ENCODE data around the gene HBS1L. TPM values are rescaled to one million over a fixed set of nuclear protein-coding genes. Genes with fewer than 3 reads are reported as not detected.

Gene HBS1L
- total RNA-seq, 1 experiment from 2014 or later = 89.4 TPM

DNA sequence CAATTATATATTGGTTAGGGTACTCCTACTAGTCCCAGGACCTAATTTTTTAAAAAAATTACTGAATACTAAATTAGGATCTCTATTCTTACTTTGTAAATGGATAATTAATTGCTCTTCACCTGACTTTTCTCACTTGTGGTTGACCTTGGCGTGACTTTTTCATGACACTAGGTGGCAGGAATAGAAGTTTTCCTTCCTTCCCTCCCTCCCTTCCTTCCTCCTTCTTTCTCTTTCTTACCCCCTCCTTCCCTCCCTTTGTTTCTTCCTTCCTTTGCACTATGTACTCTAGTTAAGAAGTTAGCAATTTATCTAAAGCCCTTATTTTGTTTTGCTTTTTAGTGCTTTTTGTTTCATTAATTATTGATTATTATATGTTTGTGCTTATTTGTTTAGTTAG lies 20.4 kb upstream of the HBS1L start:
- ChIA-PET CTCF (interaction anchor here (1.3 kb wide), 1 partner anchor 14 kb away, joined by 4 read pairs; no protein-coding TSS in a partner anchor), RAD21 (ENCODE audit: low non-redundant PET in 1 of 2, low total read pairs in 2 of 2, uncharacterized antibody in 2 of 2, unreplicated experiment in 2 of 2) (no interaction called here), POLR2A (no interaction called here)
- Histone ChIP-seq H3K9me3 (ENCODE audit: control insufficient read depth in 1 of 2, insufficient read depth in 1 of 2, low read depth in 1 of 2, low read length in 2 of 2) (no peaks in the 10 kb centered on the region), H3K9me2 (ENCODE audit: insufficient read depth) (no peaks in the 10 kb centered on the region), H3K27ac (ENCODE audit: low read depth, low read length) (no peak overlapping the region), H2AFZ (ENCODE audit: low read depth, low read length, poor library complexity, severe bottlenecking) (peak overlapping the region; percentile 56), H3K36me3 (ENCODE audit: control insufficient read depth in 1 of 2, insufficient read depth in 2 of 2, low read length in 2 of 2) (no peaks in the 10 kb centered on the region), H3K4me1 (ENCODE audit: control insufficient read depth in 1 of 2, insufficient read depth in 2 of 2, low read length in 2 of 2) (no peaks in the 10 kb centered on the region), H4K20me1 (ENCODE audit: insufficient read depth) (no peaks in the 10 kb centered on the region), H3K79me2 (ENCODE audit: insufficient read depth, low read length) (no peaks in the 10 kb centered on the region), H3K27me3 (ENCODE audit: insufficient read depth, low read length) (no peaks in the 10 kb centered on the region), H3K4me2 (ENCODE audit: low read length) (no peak overlapping the region), H3K9ac (ENCODE audit: low read length) (no peak overlapping the region), H3K4me3 (replicated peaks in 1 of 2; ENCODE audit: low read depth in 1 of 2, low read length in 2 of 2) (no peak overlapping the region)
- ATAC-seq = peak; percentile 62
- no peak for DNase-seq (ENCODE audit: low read depth, low spot score)
- no TSS peak for BruUV-seq (replicated peaks)
- TF ChIP-seq, protein P1, sequence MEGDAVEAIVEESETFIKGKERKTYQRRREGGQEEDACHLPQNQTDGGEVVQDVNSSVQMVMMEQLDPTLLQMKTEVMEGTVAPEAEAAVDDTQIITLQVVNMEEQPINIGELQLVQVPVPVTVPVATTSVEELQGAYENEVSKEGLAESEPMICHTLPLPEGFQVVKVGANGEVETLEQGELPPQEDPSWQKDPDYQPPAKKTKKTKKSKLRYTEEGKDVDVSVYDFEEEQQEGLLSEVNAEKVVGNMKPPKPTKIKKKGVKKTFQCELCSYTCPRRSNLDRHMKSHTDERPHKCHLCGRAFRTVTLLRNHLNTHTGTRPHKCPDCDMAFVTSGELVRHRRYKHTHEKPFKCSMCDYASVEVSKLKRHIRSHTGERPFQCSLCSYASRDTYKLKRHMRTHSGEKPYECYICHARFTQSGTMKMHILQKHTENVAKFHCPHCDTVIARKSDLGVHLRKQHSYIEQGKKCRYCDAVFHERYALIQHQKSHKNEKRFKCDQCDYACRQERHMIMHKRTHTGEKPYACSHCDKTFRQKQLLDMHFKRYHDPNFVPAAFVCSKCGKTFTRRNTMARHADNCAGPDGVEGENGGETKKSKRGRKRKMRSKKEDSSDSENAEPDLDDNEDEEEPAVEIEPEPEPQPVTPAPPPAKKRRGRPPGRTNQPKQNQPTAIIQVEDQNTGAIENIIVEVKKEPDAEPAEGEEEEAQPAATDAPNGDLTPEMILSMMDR (IDR thresholded peaks at IDR 0.05 in 2 of 3, conservative IDR thresholded peaks at IDR 0.05 in 1 of 3; ENCODE audit: borderline replicate concordance in 1 of 3, insufficient read depth in 1 of 3, low read depth in 2 of 3, low read length in 2 of 3) = peak in 1 of 3 experiments; percentile 35; a peak in 1 of 6 replicates
- TF ChIP-seq YY1 (IDR thresholded peaks at IDR 0.05; ENCODE audit: extremely low read depth, insufficient replicate concordance, low read depth, low read length) = no peak
- intact Hi-C loops (cut with micrococcal nuclease) = loop anchor here (1.0 kb wide), 1 partner anchor 35 kb away; no protein-coding TSS in a partner anchor

DNA sequence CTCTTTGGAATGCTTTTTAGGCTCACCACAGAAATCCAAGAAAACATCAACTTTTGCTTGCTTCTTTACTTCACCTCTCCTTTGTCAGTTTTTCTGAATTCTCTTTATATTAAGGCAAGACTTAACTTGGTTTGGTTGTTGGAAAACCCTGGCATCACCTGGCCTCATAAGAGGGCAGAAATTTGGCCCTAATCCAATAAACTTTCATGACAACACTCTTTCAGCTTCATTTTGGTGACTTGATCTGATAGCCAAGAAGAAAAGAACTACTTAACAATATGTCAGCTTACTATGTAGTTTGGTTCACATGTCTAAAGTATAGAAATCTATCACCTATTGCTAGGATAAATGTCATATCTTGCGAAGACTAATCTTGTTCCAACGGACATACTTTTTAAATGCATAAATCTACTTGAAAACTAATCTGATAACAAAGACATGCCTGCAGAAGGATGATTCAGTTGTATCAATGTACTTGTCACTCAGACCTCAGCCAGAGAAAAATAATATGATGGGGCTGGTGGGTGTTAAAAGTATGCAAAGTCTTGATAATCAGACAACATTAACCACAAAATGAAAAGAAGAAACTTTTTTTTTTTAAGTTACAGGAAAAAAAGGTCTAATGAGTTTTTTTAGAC lies 19.3 kb upstream of the HBS1L start:
- ATAC-seq = no peak
- H3K79me2 ChIP-seq (ENCODE audit: insufficient read depth, low read length) = no peaks in the 10 kb centered on the region
- H3K9me2 ChIP-seq (ENCODE audit: insufficient read depth) = no peaks in the 10 kb centered on the region
- H3K27ac ChIP-seq (ENCODE audit: low read depth, low read length) = no peak overlapping the region
- no peaks in the 10 kb centered on the region for H4K20me1 ChIP-seq (ENCODE audit: insufficient read depth)
- H3K9ac ChIP-seq (ENCODE audit: low read length) = no peak overlapping the region
- CTCF ChIA-PET = interaction anchor here (1.3 kb wide), 1 partner anchor 15 kb away, joined by 4 read pairs; no protein-coding TSS in a partner anchor
- RAD21 ChIA-PET (ENCODE audit: low non-redundant PET in 1 of 2, low total read pairs in 2 of 2, uncharacterized antibody in 2 of 2, unreplicated experiment in 2 of 2) = no interaction called here
- H3K4me3 ChIP-seq (replicated peaks in 1 of 2; ENCODE audit: low read depth in 1 of 2, low read length in 2 of 2) = no peak overlapping the region
- H3K27me3 ChIP-seq (ENCODE audit: insufficient read depth, low read length) = no peaks in the 10 kb centered on the region
- no peak overlapping the region for H2AFZ ChIP-seq (ENCODE audit: low read depth, low read length, poor library complexity, severe bottlenecking)
- intact Hi-C loops (cut with micrococcal nuclease) = no loop called here
- H3K4me2 ChIP-seq (ENCODE audit: low read length) = no peak overlapping the region
- no peaks in the 10 kb centered on the region for H3K36me3 ChIP-seq (ENCODE audit: control insufficient read depth in 1 of 2, insufficient read depth in 2 of 2, low read length in 2 of 2)
- no peak for DNase-seq (ENCODE audit: low read depth, low spot score)
- no peaks in the 10 kb centered on the region for H3K4me1 ChIP-seq (ENCODE audit: control insufficient read depth in 1 of 2, insufficient read depth in 2 of 2, low read length in 2 of 2)
- POLR2A ChIA-PET = no interaction called here
- no peaks in the 10 kb centered on the region for H3K9me3 ChIP-seq (ENCODE audit: control insufficient read depth in 1 of 2, insufficient read depth in 1 of 2, low read depth in 1 of 2, low read length in 2 of 2)
- BruUV-seq (replicated peaks) = no TSS peak
- TF ChIP-seq, protein P2, sequence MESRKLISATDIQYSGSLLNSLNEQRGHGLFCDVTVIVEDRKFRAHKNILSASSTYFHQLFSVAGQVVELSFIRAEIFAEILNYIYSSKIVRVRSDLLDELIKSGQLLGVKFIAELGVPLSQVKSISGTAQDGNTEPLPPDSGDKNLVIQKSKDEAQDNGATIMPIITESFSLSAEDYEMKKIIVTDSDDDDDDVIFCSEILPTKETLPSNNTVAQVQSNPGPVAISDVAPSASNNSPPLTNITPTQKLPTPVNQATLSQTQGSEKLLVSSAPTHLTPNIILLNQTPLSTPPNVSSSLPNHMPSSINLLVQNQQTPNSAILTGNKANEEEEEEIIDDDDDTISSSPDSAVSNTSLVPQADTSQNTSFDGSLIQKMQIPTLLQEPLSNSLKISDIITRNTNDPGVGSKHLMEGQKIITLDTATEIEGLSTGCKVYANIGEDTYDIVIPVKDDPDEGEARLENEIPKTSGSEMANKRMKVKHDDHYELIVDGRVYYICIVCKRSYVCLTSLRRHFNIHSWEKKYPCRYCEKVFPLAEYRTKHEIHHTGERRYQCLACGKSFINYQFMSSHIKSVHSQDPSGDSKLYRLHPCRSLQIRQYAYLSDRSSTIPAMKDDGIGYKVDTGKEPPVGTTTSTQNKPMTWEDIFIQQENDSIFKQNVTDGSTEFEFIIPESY (IDR thresholded peaks at IDR 0.05; ENCODE audit: extremely low read depth, insufficient replicate concordance, low read length) = no peak
- TF ChIP-seq FOSL1 (IDR thresholded peaks at IDR 0.05; ENCODE audit: low read depth) = no peak
- TF ChIP-seq, protein P3, sequence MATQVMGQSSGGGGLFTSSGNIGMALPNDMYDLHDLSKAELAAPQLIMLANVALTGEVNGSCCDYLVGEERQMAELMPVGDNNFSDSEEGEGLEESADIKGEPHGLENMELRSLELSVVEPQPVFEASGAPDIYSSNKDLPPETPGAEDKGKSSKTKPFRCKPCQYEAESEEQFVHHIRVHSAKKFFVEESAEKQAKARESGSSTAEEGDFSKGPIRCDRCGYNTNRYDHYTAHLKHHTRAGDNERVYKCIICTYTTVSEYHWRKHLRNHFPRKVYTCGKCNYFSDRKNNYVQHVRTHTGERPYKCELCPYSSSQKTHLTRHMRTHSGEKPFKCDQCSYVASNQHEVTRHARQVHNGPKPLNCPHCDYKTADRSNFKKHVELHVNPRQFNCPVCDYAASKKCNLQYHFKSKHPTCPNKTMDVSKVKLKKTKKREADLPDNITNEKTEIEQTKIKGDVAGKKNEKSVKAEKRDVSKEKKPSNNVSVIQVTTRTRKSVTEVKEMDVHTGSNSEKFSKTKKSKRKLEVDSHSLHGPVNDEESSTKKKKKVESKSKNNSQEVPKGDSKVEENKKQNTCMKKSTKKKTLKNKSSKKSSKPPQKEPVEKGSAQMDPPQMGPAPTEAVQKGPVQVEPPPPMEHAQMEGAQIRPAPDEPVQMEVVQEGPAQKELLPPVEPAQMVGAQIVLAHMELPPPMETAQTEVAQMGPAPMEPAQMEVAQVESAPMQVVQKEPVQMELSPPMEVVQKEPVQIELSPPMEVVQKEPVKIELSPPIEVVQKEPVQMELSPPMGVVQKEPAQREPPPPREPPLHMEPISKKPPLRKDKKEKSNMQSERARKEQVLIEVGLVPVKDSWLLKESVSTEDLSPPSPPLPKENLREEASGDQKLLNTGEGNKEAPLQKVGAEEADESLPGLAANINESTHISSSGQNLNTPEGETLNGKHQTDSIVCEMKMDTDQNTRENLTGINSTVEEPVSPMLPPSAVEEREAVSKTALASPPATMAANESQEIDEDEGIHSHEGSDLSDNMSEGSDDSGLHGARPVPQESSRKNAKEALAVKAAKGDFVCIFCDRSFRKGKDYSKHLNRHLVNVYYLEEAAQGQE (IDR thresholded peaks at IDR 0.05; ENCODE audit: low read depth) = no peak
- TF ChIP-seq SRF (IDR thresholded peaks at IDR 0.05; ENCODE audit: low read depth) = no peak
- TF ChIP-seq, protein P4, sequence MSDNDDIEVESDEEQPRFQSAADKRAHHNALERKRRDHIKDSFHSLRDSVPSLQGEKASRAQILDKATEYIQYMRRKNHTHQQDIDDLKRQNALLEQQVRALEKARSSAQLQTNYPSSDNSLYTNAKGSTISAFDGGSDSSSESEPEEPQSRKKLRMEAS (IDR thresholded peaks at IDR 0.05) = no peak
- no peak for TF ChIP-seq POLR2AphosphoS5 (IDR thresholded peaks at IDR 0.05; ENCODE audit: low read depth, low read length)
- no peak for TF ChIP-seq EGR1 (IDR thresholded peaks at IDR 0.05; ENCODE audit: low read depth)
- TF ChIP-seq ELF1 (IDR thresholded peaks at IDR 0.05; ENCODE audit: borderline replicate concordance, low read depth) = no peak
